HEK293 (cell line): ENCODE results near the gene SLC35A4.
A peak's percentile ranks its signal among the peaks of the same experiment; 100 is the strongest.

Experiments
- EGR2 ChIP-seq: fragments of 450-650 bp; formaldehyde crosslinking; IDR thresholded peaks from 2 replicates; pipeline ENCODE4 v1.5.1; 2016; ENCODE audit warnings: low read depth, missing biosample characterization, missing genetic modification characterization
- IKZF3 ChIP-seq: fragments of 450-650 bp; IDR thresholded peaks from 2 replicates; pipeline ENCODE4 v1.5.0; 2018; ENCODE audit warnings: missing biosample characterization, mild to moderate bottlenecking, missing genetic modification characterization, moderate library complexity
- KLF1 ChIP-seq: fragments of 450-650 bp; formaldehyde crosslinking; IDR thresholded peaks from 2 replicates; pipeline ENCODE4 v1.5.1; 2016; ENCODE audit warnings: missing biosample characterization, missing genetic modification characterization
- MEIS1 ChIP-seq: sonication (generic); formaldehyde crosslinking; IDR thresholded peaks from 2 replicates; pipeline ENCODE4 v1.8.1; 2022; ENCODE audit warnings: missing genetic modification reagents, mild to moderate bottlenecking, borderline replicate concordance
- OSR2 ChIP-seq: fragments of 450-650 bp; formaldehyde crosslinking; IDR thresholded peaks from 2 replicates; pipeline ENCODE4 v1.5.1; 2016; ENCODE audit warnings: missing biosample characterization, missing genetic modification characterization
- YY2 ChIP-seq: fragments of 450-650 bp; formaldehyde crosslinking; IDR thresholded peaks from 2 replicates; pipeline ENCODE4 v1.5.1; 2016; ENCODE audit warnings: missing biosample characterization, missing genetic modification characterization
- ZBTB48 ChIP-seq: fragments of 450-650 bp; formaldehyde crosslinking; IDR thresholded peaks from 2 replicates; pipeline ENCODE4 v1.5.1; 2016; ENCODE audit warnings: missing biosample characterization, missing genetic modification characterization
- ZIC2 ChIP-seq: fragments of 450-650 bp; formaldehyde crosslinking; IDR thresholded peaks from 2 replicates; pipeline ENCODE4 v1.5.1; 2016; ENCODE audit warnings: missing biosample characterization, missing genetic modification characterization
- ZNF146 ChIP-seq: fragments of 450-650 bp; formaldehyde crosslinking; IDR thresholded peaks from 2 replicates; pipeline ENCODE4 v1.5.1; 2016; ENCODE audit warnings: missing biosample characterization, missing genetic modification characterization
- ZNF37A ChIP-seq: fragments of 450-650 bp; IDR thresholded peaks from 2 replicates; pipeline ENCODE4 v1.5.1; 2018; ENCODE audit warnings: missing biosample characterization, missing genetic modification characterization
- ZNF391 ChIP-seq: fragments of 450-650 bp; formaldehyde crosslinking; IDR thresholded peaks from 2 replicates; pipeline ENCODE4 v1.5.1; 2016; ENCODE audit warnings: low read depth, missing biosample characterization, missing genetic modification characterization, borderline replicate concordance
- ZNF394 ChIP-seq: fragments of 450-650 bp; formaldehyde crosslinking; IDR thresholded peaks from 2 replicates; pipeline ENCODE4 v1.5.1; 2016; ENCODE audit warnings: missing biosample characterization, missing genetic modification characterization, mild to moderate bottlenecking, moderate library complexity, borderline replicate concordance
- ZNF530 ChIP-seq: fragments of 450-650 bp; formaldehyde crosslinking; IDR thresholded peaks from 2 replicates; pipeline ENCODE4 v1.5.1; 2016; ENCODE audit warnings: low read depth, missing biosample characterization, missing genetic modification characterization
- ZNF561 ChIP-seq: fragments of 450-650 bp; IDR thresholded peaks from 2 replicates; pipeline ENCODE4 v1.5.1; 2018; ENCODE audit warnings: missing biosample characterization, missing genetic modification characterization, borderline replicate concordance
- ZNF571 ChIP-seq: fragments of 450-650 bp; formaldehyde crosslinking; IDR thresholded peaks from 2 replicates; pipeline ENCODE4 v1.5.0; 2017; ENCODE audit warnings: missing biosample characterization, missing genetic modification characterization
- ZNF76 ChIP-seq: fragments of 450-650 bp; formaldehyde crosslinking; IDR thresholded peaks from 2 replicates; pipeline ENCODE4; 2016; ENCODE audit warnings: low read depth, missing biosample characterization, missing genetic modification characterization, borderline replicate concordance
- TF ChIP-seq, protein P1 (sequence below): fragments of 450-650 bp; formaldehyde crosslinking; IDR thresholded peaks from 2 replicates; pipeline ENCODE4 v1.5.1; 2017; ENCODE audit warnings: missing biosample characterization, missing genetic modification characterization
- TF ChIP-seq, protein P2 (sequence below): fragments of 450-650 bp; formaldehyde crosslinking; IDR thresholded peaks from 2 replicates; pipeline ENCODE4 v1.5.1; 2016; ENCODE audit warnings: missing biosample characterization, missing genetic modification characterization
- TF ChIP-seq, protein P3 (sequence below): fragments of 450-650 bp; formaldehyde crosslinking; IDR thresholded peaks from 2 replicates; pipeline ENCODE4 v1.5.1; 2016; ENCODE audit warnings: missing biosample characterization, missing genetic modification characterization
- TF ChIP-seq, protein P4 (sequence below): fragments of 450-650 bp; formaldehyde crosslinking; IDR thresholded peaks from 2 replicates; pipeline ENCODE4 v1.5.1; 2016; ENCODE audit warnings: missing biosample characterization, missing genetic modification characterization
- TF ChIP-seq, protein P5 (sequence below): fragments of 450-650 bp; formaldehyde crosslinking; optimal IDR thresholded peaks from 2 replicates; pipeline ENCODE3; 2016; ENCODE audit warnings: missing biosample characterization, mild to moderate bottlenecking, missing genetic modification characterization
- TF ChIP-seq, protein P6 (sequence below): fragments of 450-650 bp; formaldehyde crosslinking; IDR thresholded peaks from 2 replicates; pipeline ENCODE4 v1.5.1; 2016; ENCODE audit warnings: missing biosample characterization, missing genetic modification characterization

Gene SLC35A4

DNA sequence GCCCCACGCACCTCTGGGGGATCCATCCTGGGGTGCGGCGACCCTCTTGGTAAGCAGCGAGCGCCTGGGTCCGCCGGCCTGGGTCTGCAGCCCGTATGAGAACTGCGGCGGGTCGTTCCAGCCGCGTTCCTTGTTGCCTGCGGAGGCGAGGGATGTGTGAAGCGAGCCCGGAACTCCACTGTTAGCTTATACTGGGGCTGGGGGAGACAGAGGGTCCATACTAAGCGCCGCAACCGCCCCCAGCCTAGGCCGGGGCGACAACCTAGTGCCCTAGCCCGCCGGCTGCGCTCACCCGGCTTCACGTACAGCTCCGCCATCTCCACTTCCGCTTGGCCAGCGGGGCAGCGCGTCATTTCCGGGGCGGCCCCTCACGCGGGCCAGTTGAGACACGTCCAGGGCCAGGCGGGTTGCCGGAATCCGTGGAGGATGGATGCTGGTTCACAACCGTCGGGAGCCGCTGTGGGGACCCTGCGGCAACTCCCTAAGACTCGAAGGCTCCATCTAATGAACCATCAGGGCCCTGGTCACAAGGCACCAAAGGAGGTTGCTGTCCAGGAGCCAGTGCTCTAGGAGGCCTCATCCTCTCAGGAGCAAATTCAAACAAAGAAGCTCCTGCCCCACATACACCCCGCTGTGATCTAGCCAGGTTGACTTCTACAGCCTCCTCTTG lies 7.4 kb upstream of the SLC35A4 start, which contains the start of gene SRA1 (continued):
- TF ChIP-seq, protein P1, sequence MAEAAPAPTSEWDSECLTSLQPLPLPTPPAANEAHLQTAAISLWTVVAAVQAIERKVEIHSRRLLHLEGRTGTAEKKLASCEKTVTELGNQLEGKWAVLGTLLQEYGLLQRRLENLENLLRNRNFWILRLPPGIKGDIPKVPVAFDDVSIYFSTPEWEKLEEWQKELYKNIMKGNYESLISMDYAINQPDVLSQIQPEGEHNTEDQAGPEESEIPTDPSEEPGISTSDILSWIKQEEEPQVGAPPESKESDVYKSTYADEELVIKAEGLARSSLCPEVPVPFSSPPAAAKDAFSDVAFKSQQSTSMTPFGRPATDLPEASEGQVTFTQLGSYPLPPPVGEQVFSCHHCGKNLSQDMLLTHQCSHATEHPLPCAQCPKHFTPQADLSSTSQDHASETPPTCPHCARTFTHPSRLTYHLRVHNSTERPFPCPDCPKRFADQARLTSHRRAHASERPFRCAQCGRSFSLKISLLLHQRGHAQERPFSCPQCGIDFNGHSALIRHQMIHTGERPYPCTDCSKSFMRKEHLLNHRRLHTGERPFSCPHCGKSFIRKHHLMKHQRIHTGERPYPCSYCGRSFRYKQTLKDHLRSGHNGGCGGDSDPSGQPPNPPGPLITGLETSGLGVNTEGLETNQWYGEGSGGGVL (tag by site-specific recombination): no peak
- TF ChIP-seq KLF1 (tag by site-specific recombination) (peak; percentile 60), OSR2 (peak; percentile 37; the same call in 1 of the 2 replicates), MEIS1 (CRISPR knock-in tag) (no peak), ZNF571 (tag by site-specific recombination) (no peak), ZBTB48 (tag by site-specific recombination) (peak; percentile 71), ZNF394 (tag by site-specific recombination) (peak; percentile 19; the same call in 1 of the 2 replicates), ZNF530 (no peak), ZNF76 (tag by site-specific recombination) (0 out of 2 replicates have a peak, but pooled peaks have one; percentile 27), ZNF146 (tag by site-specific recombination) (no peak), EGR2 (tag by site-specific recombination) (no peak), YY2 (peak; percentile 76), ZIC2 (peak; percentile 92), ZNF391 (tag by site-specific recombination) (peak; percentile 12; the same call in 1 of the 2 replicates), ZNF37A (tag by site-specific recombination) (no peak), IKZF3 (peak; percentile 93), ZNF561 (0 out of 2 replicates have a peak, but pooled peaks have one; percentile 55)
- TF ChIP-seq, protein P2, sequence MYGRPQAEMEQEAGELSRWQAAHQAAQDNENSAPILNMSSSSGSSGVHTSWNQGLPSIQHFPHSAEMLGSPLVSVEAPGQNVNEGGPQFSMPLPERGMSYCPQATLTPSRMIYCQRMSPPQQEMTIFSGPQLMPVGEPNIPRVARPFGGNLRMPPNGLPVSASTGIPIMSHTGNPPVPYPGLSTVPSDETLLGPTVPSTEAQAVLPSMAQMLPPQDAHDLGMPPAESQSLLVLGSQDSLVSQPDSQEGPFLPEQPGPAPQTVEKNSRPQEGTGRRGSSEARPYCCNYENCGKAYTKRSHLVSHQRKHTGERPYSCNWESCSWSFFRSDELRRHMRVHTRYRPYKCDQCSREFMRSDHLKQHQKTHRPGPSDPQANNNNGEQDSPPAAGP (tag by site-specific recombination): 0 out of 2 replicates have a peak, but pooled peaks have one; percentile 27
- TF ChIP-seq, protein P3, sequence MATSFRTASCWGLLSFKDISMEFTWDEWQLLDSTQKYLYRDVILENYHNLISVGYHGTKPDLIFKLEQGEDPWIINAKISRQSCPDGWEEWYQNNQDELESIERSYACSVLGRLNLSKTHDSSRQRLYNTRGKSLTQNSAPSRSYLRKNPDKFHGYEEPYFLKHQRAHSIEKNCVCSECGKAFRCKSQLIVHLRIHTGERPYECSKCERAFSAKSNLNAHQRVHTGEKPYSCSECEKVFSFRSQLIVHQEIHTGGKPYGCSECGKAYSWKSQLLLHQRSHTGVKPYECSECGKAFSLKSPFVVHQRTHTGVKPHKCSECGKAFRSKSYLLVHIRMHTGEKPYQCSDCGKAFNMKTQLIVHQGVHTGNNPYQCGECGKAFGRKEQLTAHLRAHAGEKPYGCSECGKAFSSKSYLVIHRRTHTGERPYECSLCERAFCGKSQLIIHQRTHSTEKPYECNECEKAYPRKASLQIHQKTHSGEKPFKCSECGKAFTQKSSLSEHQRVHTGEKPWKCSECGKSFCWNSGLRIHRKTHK: no peak
- TF ChIP-seq, protein P4, sequence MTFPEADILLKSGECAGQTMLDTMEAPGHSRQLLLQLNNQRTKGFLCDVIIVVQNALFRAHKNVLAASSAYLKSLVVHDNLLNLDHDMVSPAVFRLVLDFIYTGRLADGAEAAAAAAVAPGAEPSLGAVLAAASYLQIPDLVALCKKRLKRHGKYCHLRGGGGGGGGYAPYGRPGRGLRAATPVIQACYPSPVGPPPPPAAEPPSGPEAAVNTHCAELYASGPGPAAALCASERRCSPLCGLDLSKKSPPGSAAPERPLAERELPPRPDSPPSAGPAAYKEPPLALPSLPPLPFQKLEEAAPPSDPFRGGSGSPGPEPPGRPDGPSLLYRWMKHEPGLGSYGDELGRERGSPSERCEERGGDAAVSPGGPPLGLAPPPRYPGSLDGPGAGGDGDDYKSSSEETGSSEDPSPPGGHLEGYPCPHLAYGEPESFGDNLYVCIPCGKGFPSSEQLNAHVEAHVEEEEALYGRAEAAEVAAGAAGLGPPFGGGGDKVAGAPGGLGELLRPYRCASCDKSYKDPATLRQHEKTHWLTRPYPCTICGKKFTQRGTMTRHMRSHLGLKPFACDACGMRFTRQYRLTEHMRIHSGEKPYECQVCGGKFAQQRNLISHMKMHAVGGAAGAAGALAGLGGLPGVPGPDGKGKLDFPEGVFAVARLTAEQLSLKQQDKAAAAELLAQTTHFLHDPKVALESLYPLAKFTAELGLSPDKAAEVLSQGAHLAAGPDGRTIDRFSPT (tag by site-specific recombination): peak; percentile 54; the same call in 1 of the 2 replicates
- TF ChIP-seq, protein P5, sequence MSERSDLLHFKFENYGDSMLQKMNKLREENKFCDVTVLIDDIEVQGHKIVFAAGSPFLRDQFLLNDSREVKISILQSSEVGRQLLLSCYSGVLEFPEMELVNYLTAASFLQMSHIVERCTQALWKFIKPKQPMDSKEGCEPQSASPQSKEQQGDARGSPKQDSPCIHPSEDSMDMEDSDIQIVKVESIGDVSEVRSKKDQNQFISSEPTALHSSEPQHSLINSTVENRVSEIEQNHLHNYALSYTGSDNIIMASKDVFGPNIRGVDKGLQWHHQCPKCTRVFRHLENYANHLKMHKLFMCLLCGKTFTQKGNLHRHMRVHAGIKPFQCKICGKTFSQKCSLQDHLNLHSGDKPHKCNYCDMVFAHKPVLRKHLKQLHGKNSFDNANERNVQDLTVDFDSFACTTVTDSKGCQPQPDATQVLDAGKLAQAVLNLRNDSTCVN (tag by site-specific recombination): peak; percentile 58
- TF ChIP-seq, protein P6, sequence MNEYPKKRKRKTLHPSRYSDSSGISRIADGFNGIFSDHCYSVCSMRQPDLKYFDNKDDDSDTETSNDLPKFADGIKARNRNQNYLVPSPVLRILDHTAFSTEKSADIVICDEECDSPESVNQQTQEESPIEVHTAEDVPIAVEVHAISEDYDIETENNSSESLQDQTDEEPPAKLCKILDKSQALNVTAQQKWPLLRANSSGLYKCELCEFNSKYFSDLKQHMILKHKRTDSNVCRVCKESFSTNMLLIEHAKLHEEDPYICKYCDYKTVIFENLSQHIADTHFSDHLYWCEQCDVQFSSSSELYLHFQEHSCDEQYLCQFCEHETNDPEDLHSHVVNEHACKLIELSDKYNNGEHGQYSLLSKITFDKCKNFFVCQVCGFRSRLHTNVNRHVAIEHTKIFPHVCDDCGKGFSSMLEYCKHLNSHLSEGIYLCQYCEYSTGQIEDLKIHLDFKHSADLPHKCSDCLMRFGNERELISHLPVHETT: peak; percentile 53; the same call in 1 of the 2 replicates
